Duodenal mucosa (tissue), 2 donors: Measurements from ENCODE around the gene GAS2L1.
A peak's percentile ranks its signal among the peaks of the same experiment; 100 is the strongest.

Source experiments
- H3K27ac ChIP-seq: one replicate; pipeline ENCODE4 v1.7.0; 2013; ENCODE audit warnings: low read depth, low read length
- H3K27me3 ChIP-seq, 2 donors: one replicate each; pipeline ENCODE4 v1.7.0; 2013; ENCODE audit warnings: low read length in 2 of 2, control low read depth in 1 of 2; ENCODE audit not compliant: insufficient read depth in 2 of 2, control insufficient read depth in 1 of 2
- H3K36me3 ChIP-seq, 2 donors: one replicate each; pipeline ENCODE4 v1.7.0; 2013; ENCODE audit warnings: low read length in 2 of 2, control low read depth in 1 of 2; ENCODE audit not compliant: insufficient read depth in 2 of 2, control insufficient read depth in 1 of 2
- H3K4me1 ChIP-seq, 2 donors: one replicate each; pipeline ENCODE4 v1.7.0; 2013; ENCODE audit warnings: low read length in 2 of 2, control low read depth in 1 of 2; ENCODE audit not compliant: insufficient read depth in 2 of 2, control insufficient read depth in 1 of 2
- H3K4me3 ChIP-seq, 2 donors: one replicate each; pipeline ENCODE4 v1.7.0; 2013; ENCODE audit warnings: low read length in 2 of 2, low read depth in 1 of 2
- H3K9ac ChIP-seq, 2 donors: one replicate each; pipeline ENCODE4 v1.7.0; 2013; ENCODE audit warnings: low read length in 2 of 2, low read depth in 1 of 2
- H3K9me3 ChIP-seq, 2 donors: one replicate each; pipeline ENCODE4 v1.7.0; 2013; ENCODE audit warnings: low read length in 2 of 2, control low read depth in 1 of 2; ENCODE audit not compliant: control insufficient read depth in 1 of 2

GAS2L1 gene

DNA sequence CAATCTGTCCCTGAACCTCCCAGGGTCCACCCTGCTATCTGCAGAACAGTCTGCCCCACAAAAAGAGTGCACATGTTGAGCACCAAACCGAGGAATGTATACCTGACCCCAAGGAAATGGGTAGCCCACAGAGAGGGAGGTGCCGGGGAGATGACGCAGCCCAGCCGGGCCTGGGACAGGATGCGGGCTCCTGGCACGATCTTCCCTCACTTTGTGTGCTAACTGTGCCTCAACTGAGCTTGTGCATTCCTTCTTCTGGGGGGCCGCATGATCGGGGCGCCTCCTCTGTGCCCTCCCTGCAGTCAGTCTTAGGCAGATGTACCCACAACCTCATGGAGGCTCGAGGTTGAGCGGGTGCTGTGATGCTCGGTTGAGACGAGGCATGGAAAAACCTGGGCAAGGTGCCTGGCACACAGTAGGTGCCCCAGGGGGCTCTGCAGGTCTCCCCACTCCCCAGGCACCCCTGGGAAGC lies 2.4 kb downstream of the GAS2L1 start:
- H3K27me3 ChIP-seq = peaks cover 0 to 2% of the 10 kb centered on the region in 2 donors
- H3K27ac ChIP-seq = no peak overlapping the region
- H3K4me1 ChIP-seq = peaks cover 39 to 59% of the 10 kb centered on the region in 2 donors
- peak overlapping the region; percentile 50 to 86 for H3K4me3 ChIP-seq
- no peaks in the 10 kb centered on the region for H3K36me3 ChIP-seq
- H3K9me3 ChIP-seq = no peaks in the 10 kb centered on the region
- peak overlapping the region in 1 of 2 donors; percentile 2 for H3K9ac ChIP-seq

GRCh38 chr22:29309332-29310064 lies 3.0 kb downstream of the GAS2L1 start:
- peak overlapping the region; percentile 50 to 86 for H3K4me3 ChIP-seq
- H3K4me1 ChIP-seq = peaks cover 46 to 66% of the 10 kb centered on the region in 2 donors
- no peaks in the 10 kb centered on the region for H3K9me3 ChIP-seq
- peaks cover 0 to 9% of the 10 kb centered on the region in 2 donors for H3K27me3 ChIP-seq
- no peaks in the 10 kb centered on the region for H3K36me3 ChIP-seq
- peak overlapping the region in 1 of 2 donors; percentile 2 for H3K9ac ChIP-seq
- no peak overlapping the region for H3K27ac ChIP-seq

- Histone ChIP-seq H3K27ac (peak overlapping the region; percentile 50), H3K27me3 (peaks cover 4 to 14% of the 10 kb centered on the region in 2 donors), H3K9me3 (no peaks in the 10 kb centered on the region), H3K36me3 (no peaks in the 10 kb centered on the region), H3K9ac (peak overlapping the region in 1 of 2 donors; percentile 32), H3K4me3 (peak overlapping the region in 1 of 2 donors; percentile 35), H3K4me1 (peaks cover 50 to 71% of the 10 kb centered on the region in 2 donors)
Measured at GRCh38 chr22:29310065-29310862, 3.8 kb downstream of the GAS2L1 start.

DNA sequence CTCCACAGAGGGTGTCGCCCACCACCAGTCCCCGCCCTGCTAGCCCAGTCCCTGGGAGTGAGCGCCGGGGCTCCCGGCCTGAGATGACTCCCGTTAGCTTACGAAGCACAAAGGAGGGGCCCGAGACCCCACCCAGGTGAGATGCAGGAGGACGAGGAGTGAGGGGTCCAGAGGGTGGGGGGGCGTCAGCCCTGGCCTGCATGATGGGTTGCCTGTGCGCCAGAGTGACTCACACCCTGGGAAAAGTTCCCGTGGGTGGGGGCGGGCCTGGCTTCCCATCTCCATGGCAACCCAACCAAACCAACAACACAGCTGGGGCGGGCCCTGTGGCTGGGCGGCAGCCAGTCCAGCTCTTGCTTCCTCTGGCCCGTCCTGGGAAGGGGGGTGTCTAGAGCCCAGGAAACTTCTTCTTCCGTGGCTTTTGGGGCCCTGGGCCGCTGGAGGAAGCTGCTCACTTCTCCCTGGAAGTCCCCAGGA lies 4.5 kb downstream of the GAS2L1 start:
- peaks cover 4 to 15% of the 10 kb centered on the region in 2 donors for H3K27me3 ChIP-seq
- H3K4me1 ChIP-seq = peaks cover 48 to 69% of the 10 kb centered on the region in 2 donors
- peak overlapping the region; percentile 35 to 36 for H3K4me3 ChIP-seq
- H3K27ac ChIP-seq = peak overlapping the region; percentile 50
- H3K36me3 ChIP-seq = no peaks in the 10 kb centered on the region
- no peaks in the 10 kb centered on the region for H3K9me3 ChIP-seq
- peak overlapping the region in 1 of 2 donors; percentile 18 for H3K9ac ChIP-seq

GRCh38 chr22:29311464-29312217 lies 5.2 kb downstream of the GAS2L1 start:
- no peaks in the 10 kb centered on the region for H3K36me3 ChIP-seq
- peak overlapping the region in 1 of 2 donors; percentile 36 for H3K4me3 ChIP-seq
- no peaks in the 10 kb centered on the region for H3K9me3 ChIP-seq
- peaks cover 10 to 17% of the 10 kb centered on the region in 2 donors for H3K27me3 ChIP-seq
- peak overlapping the region in 1 of 2 donors; percentile 18 for H3K9ac ChIP-seq
- H3K27ac ChIP-seq = no peak overlapping the region
- H3K4me1 ChIP-seq = peaks cover 47 to 67% of the 10 kb centered on the region in 2 donors

DNA sequence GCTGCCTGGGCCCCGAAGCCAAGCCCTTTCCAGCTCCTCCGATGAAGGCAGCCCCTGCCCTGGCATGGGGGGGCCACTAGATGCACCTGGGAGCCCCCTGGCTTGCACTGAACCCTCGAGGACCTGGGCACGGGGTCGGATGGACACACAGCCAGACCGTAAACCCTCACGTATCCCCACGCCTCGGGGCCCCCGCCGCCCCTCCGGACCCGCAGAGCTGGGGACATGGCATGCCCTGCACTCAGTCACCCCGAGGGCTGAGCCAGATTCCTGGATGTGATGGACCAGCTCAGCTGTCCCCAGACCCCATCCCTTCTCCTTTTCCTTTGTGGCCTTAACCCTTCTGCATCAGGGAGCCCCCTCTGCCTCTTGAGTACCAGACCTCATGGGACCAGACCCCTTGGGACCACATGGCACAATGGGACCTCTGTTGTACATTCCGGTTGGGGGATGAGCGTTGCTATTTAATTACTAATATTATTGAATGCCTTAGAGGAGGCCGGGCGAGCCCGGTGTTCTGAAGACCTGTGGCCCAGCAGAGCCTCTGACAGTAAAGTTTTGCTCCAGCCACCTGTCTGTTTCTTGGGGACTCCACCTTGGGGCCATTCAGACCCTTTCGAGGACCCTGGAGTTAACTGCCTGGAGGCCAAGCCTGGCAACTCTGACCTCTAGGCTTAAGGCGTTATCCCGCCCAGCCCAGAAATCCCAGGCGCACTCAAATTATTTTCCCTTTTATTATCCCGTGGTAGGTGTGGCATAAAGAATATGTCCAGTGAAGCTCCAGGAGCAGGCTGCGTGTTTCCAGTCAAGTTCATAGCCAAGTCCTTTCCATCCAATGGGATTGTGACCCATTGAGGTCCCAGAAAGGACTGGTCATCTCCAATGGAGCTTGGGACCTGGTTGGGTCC lies 6.0 kb downstream of the GAS2L1 start:
- no peak overlapping the region for H3K27ac ChIP-seq
- H3K4me1 ChIP-seq = peaks cover 46 to 63% of the 10 kb centered on the region in 2 donors
- H3K9ac ChIP-seq = no peak overlapping the region
- peaks cover 10 to 17% of the 10 kb centered on the region in 2 donors for H3K27me3 ChIP-seq
- H3K4me3 ChIP-seq = no peak overlapping the region
- H3K36me3 ChIP-seq = no peaks in the 10 kb centered on the region
- H3K9me3 ChIP-seq = no peaks in the 10 kb centered on the region

GRCh38 chr22:29313126-29313575 lies 6.7 kb downstream of the GAS2L1 start:
- no peak overlapping the region for H3K4me3 ChIP-seq
- peaks cover 40 to 57% of the 10 kb centered on the region in 2 donors for H3K4me1 ChIP-seq
- no peak overlapping the region for H3K9ac ChIP-seq
- H3K36me3 ChIP-seq = no peaks in the 10 kb centered on the region
- H3K27me3 ChIP-seq = peaks cover 10 to 17% of the 10 kb centered on the region in 2 donors
- H3K9me3 ChIP-seq = no peaks in the 10 kb centered on the region
- no peak overlapping the region for H3K27ac ChIP-seq

DNA sequence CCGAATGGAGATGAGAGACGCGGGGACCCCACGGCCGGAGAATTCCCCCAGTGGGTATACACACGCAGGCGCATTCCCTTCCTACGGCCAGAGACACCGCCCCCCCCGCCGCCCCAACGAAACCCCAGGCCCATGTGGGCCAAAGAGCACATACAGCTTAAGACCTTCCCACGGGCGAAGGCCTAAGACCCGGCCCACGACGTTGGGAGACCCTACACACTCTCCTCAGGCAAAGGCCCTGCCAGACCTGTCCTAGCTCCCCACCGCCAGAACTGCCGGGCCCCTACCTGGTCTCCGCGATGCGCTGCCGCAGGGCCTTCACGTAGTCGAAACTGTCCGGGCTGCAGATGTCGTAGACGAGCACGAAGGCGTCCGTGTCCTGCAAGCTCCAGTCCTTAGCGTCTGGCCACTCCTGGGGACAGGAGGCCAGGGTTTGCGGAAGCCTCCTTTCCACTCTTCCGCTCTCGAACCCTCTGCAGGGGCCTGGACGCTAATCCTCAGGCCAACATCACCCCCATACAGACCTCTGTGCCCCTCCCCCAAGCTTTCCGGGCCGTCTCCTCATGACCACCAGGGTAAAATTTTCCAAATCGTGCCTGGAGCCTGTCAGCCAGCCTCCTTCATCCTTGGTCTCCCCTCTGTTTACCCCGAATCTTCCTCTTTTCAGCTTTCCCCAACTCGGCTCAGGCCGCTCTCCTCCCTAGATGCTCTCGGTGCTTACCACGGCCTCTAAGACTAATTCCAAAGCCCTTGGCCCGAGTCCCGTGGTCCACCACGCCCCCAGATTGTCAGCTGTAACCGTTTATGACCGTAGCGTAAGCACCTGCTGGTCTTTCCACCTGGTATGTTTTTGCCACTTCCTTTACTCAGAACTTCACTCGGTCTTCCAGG lies 7.4 kb downstream of the GAS2L1 start:
- no peak overlapping the region for H3K27ac ChIP-seq
- no peaks in the 10 kb centered on the region for H3K36me3 ChIP-seq
- peaks cover 34 to 50% of the 10 kb centered on the region in 2 donors for H3K4me1 ChIP-seq
- peaks cover 10 to 17% of the 10 kb centered on the region in 2 donors for H3K27me3 ChIP-seq
- H3K4me3 ChIP-seq = peak overlapping the region; percentile 32 to 35
- H3K9ac ChIP-seq = no peak overlapping the region
- no peaks in the 10 kb centered on the region for H3K9me3 ChIP-seq
